ENCODE measurements around the gene MAD1L1.
"Not testable (repeated sequence)": the region's sequence is repeated elsewhere in the genome, so short reads cannot be mapped to it uniquely, and the experiment has no call there.

MAD1L1 gene

DNA sequence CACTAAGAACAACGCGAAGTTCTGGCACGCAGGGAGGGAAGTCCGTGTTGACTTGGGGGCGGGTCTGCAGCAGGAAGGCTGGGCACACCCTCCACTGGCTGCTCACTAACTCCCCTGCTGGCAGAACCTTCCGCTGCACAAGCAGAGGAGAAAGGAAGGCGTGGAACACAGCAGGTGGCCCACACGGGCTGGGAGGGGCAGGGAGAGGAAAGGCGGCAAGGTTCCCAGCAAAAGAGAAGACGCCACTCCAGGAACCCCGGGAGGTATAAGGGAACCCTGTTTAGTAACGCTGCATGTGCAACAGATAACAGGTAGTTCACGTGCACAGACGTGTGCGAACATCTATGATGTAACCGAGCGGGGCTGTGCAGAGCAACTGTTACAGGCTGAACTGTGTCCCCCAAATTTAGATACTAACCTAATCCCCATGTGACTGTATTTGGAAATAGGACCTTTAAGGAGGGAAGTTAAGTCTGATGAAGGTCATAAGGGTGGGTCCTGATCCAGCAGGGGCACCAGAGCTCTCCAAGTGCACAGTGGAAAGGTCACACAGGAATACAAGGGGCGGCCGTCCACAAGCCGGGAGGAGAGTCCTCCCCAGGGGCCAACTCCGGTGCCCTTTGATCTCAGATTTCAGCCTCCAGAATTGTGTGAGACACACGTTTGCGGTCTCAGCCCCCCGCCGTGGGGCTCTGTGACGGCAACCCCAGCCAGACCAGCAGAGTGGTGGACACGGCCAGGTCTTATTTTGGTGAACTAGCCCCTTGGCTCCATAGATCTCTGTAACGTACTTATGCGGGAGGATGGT lies 357.1 kb downstream of the MAD1L1 start:
- DNase-seq (ENCODE audit: low spot score), result not testable (repeated sequence)

GRCh38 chr7:1874590-1875391 lies 358.0 kb downstream of the MAD1L1 start:
- DNase-seq (ENCODE audit: low spot score), result not testable (repeated sequence)

DNA sequence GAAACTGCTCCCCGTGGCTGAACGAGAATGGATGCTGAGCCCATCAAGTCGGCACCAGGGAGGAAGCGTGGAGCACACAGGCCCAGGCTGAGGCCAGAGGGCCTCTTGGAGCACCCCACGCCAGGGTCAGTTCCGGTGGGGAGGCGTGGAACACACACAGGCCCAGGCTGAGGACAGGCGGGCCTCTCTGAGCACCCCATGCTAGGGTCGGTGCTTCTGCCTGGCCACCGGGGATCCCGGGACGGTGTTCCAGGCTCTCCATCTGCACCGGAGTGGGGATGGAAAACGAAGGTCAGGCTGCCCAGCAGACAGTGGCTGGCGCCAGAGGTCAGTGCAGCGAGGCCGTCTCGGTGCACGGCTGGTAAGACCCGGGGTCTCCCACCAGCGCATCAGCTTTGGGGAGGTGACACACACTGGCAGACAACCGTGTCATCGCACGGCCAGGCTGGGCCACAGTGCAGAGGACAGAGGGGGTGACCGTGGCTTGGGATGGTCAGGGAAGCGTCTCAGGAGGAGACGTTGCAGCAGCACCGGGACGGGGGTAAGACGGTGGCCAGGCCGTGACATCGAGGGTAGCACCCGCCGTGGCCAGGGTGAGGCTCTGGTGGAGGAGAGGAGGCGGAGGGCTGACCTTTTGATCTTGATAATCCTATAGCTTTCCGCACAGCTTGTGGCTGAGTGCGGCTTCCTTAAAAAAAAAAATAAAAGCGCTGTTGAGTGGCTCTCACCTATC lies 358.7 kb downstream of the MAD1L1 start:
- no peak for DNase-seq (ENCODE audit: low spot score)

DNA sequence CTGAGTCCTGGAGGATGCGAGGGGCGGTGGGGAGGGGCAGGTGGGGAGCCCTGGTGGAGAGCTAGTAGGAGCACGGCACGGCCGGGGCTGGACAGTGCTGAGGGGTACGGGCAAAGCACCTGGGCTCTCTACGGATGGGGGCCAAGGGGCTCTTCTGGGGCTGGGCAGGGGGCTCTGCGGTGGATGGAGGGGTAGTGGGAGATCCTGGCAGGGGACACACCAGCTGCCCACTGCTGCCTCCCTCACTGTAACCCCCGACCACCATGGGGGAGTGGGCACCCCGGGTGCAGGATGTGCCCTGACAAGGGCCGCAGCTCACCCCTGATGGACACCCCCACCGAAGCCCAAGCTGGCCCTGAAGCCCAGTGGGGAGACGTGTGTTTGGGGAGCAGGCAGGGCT lies 359.3 kb downstream of the MAD1L1 start:
- no peak for DNase-seq (ENCODE audit: low spot score)

GRCh38 chr7:1873070-1873405 lies 359.7 kb downstream of the MAD1L1 start:
- no peak for DNase-seq (ENCODE audit: low spot score)

- DNase-seq (ENCODE audit: low spot score), result no peak
Observed at GRCh38 chr7:1872191-1873069, 360.3 kb downstream of the MAD1L1 start.

GRCh38 chr7:1869452-1870130 lies 363.2 kb downstream of the MAD1L1 start:
- no peak for DNase-seq (ENCODE audit: low spot score)

GRCh38 chr7:1868516-1869165 lies 364.1 kb downstream of the MAD1L1 start:
- DNase-seq (ENCODE audit: low spot score), result no peak

DNA sequence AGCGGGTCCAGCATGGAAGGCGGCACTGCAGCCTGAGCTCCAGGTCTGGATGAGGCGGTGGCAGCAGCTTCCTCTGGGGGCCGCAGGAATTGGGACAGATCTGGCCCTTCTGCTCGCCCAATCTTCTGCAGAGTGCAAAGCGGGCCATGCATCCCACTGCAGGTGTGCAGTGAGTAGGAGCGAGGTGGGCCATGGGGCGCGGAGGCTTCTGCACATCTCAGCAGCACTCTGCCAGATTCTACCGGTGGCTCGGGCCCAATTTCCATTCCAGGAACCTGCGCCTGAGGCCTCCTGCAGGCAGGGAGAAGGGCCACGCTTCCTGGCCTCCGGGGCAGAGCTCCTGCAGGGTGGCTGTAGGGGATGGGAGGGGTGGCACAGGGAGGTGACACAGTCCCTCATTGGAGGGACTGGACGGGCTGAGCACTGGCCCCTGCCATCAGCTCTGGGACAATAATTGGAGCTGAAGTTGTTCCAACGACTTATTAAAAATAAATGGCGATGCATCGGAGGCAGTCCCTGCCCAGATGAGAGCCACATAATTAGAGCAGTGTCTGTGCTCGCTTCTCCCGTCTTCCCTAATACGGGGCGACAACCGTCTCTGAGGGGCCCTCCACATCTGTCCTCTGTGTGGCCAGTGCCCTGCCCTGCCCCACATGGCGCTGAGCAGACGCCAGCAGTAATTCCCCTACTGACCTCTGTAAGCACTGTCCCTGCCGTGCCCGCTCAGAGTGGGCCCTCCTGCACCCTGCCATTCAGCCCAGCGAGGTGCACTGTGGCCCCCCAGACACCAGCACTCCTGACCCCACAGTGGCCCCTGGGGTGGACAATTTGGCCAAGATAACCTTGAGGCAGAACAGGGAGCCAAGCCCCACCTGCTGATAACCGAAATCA lies 365.1 kb downstream of the MAD1L1 start:
- DNase-seq (ENCODE audit: low spot score), result no peak

GRCh38 chr7:1866601-1867000 lies 366.1 kb downstream of the MAD1L1 start:
- no peak for DNase-seq (ENCODE audit: low spot score)

GRCh38 chr7:1865571-1866255 lies 367.0 kb downstream of the MAD1L1 start:
- no peak for DNase-seq (ENCODE audit: low spot score)

GRCh38 chr7:1865000-1865555 lies 367.7 kb downstream of the MAD1L1 start:
- DNase-seq (ENCODE audit: low spot score), result no peak

DNA sequence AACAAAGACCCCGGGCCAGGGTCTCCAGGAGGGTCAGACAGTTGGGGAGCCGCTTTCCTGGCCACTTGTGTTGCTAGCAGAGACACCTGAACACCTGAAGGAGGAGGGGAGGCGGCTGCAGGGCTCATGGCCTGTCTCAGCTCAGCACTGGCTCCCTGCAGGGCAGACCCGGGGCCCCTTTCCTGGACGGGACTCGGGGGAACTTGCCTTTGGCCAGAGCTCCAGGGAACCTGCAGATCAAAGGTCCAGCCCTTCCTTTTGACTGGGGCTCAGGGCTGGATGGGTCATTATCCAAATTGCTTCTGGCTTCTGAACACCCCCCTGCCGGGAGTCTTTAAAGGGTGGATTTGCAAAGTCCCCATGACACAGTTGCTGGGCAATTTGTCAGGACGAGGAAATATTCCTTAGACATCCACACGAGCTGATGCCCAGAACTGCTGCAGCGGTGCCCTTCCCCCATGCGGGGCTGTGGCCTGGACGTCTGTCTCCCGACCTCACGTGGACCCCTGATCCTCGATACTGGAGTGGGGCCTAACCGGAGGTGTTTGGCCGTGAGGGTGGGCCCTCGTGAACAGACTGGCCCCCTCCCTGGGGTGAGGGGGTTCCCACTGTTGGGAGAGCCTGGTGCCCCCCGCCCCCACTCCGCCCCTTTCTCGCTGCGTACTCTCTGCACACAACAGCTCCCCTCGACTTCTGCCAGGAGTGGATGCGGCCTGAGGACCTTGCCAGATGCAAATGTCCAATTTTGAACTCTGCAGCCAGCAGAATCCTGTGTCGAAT lies 368.4 kb downstream of the MAD1L1 start:
- no peak for DNase-seq (ENCODE audit: low spot score)

DNA sequence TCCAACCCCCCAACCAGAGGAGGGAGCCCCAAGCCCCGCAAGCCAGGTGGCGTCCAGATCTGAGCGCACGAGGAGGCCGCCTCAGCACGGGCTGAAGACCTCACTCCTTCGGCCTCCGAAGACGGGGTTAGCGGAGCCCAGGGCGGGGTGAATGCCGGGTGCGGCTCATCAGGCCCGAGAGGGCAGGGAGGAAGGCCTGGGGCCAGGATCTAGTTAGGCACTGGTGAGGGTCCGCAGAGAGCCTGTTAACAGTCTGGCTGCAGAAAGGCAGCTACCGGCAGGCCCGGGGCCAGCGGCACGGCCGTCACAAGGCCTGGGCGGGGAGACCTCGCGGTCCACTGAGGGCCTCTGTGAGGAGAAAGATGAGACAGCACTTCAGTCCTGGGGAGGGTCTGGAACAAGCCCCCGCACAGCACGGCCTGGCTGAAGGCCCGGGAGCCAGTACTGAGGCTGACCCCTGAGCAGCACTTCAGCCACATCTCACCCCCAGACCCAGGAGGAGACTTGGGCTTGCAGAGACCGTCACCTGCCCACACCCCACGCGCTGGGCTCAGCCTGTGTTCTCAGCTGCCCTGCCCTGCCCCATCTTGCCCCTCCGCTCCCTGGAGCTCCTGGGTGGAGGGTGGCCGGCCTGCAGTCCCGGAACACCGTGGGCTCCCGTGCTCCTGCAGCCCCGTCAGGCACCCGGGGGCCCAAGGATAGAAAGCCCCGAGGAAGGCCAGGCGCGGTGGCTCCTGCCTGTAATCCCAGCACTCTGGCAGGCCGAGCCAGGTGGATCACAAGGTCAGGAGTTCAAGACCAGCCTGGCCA lies 369.4 kb downstream of the MAD1L1 start:
- no peak for DNase-seq (ENCODE audit: low spot score)

DNA sequence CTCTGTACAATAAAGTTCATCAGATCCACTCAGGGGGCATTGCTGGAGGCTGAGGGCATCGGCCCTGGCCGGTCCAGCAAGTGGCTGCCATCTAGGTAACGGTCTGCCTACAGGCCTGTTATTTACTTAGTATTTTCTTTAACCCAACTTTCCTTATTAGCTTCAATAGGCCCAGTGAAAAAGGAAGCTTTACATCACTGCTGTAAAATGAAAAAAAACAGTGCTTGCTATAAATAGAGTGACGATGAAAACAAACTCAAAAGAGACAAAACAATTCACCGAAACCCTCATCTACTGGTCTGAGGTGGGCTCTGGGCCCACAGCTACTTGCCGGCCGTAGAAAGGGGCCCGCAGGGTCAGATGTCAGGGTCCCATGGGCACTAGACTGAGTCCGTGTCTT lies 370.2 kb downstream of the MAD1L1 start:
- DNase-seq (ENCODE audit: low spot score), result no peak

GRCh38 chr7:1861799-1862458 lies 370.8 kb downstream of the MAD1L1 start:
- DNase-seq (ENCODE audit: low spot score), result no peak

All from SW480 (cell line).